Endothelial cell (in vitro differentiated cells): ENCODE measurements around the gene PAH. TPM values are rescaled to one million over a fixed set of nuclear protein-coding genes. Genes with fewer than 3 reads are reported as not detected.

ENCODE experiments used
- DNase-seq: peaks from one replicate; pipeline ENCODE4 v3.0.0; 2021; ENCODE audit warnings: low spot score
- H3K27ac Mint-ChIP-seq: one replicate; pipeline ENCODE4 v1.8.0; 2021; ENCODE audit warnings: mixed read lengths, inconsistent platforms; ENCODE audit not compliant: unreplicated experiment
- H3K27me3 Mint-ChIP-seq: one replicate; pipeline ENCODE4 v1.8.0; 2021; ENCODE audit warnings: mild to moderate bottlenecking, moderate library complexity, mixed read lengths, inconsistent platforms; ENCODE audit not compliant: unreplicated experiment
- H3K36me3 Mint-ChIP-seq: one replicate; pipeline ENCODE4 v1.8.0; 2021; ENCODE audit warnings: mild to moderate bottlenecking, low read depth, mixed read lengths, inconsistent platforms; ENCODE audit not compliant: unreplicated experiment
- H3K4me1 Mint-ChIP-seq: one replicate; pipeline ENCODE4 v1.8.0; 2021; ENCODE audit warnings: mild to moderate bottlenecking, mixed read lengths, inconsistent platforms; ENCODE audit not compliant: unreplicated experiment
- H3K4me3 Mint-ChIP-seq: one replicate; pipeline ENCODE4 v1.8.0; 2021; ENCODE audit warnings: mild to moderate bottlenecking, mixed read lengths, inconsistent platforms; ENCODE audit not compliant: unreplicated experiment
- H3K9me3 Mint-ChIP-seq: one replicate; pipeline ENCODE4 v1.8.0; 2021; ENCODE audit warnings: mixed read lengths, inconsistent platforms; ENCODE audit not compliant: unreplicated experiment
- CTCF ChIP-seq: fragments of 200-600 bp; sonication (generic); IDR thresholded peaks from one replicate; pipeline ENCODE4 v1.5.0; 2021; ENCODE audit warnings: antibody characterized with exemption; ENCODE audit not compliant: unreplicated experiment
- total RNA-seq: library from RNA; stranded (reverse); fragmentation: NEBNext Ultra II Directional; extraction: Animal tissue kit (Norgen Biotek cat#: 25700); gene quantifications from one replicate; pipeline ENCODE4 v1.2.1, GENCODE V29; 2021; ENCODE audit not compliant: unreplicated experiment

PAH gene
- total RNA-seq, 1 donor from 2014 or later, result not detected

DNA sequence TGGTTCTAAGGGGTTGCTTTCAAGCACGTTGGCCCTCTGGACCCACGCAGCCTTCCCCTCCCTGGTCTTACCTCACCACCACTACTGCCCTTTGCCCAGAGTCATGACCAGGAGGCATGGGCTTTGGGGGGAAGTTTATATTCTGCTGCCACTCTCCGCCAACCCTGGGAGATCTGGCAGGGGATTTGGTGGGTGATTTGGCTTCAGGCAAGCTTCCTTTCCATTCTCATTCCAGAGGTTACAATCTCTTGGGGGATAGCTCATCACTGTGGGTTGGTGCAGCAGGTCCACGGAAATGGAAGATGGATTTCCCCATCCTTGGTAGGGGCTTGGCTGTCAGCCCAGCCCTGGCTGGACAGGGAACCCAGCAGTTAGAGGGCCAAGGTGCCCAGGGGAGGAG, 6.3 kb downstream of the PAH start:
- DNase-seq, result no peak
- no peaks in the 10 kb centered on the region for H3K4me1 Mint-ChIP-seq
- TF ChIP-seq CTCF, result no peak
- H3K27me3 Mint-ChIP-seq, result no peaks in the 10 kb centered on the region
- H3K9me3 Mint-ChIP-seq, result no peaks in the 10 kb centered on the region
- no peaks in the 10 kb centered on the region for H3K36me3 Mint-ChIP-seq
- H3K4me3 Mint-ChIP-seq, result no peak overlapping the region
- no peak overlapping the region for H3K27ac Mint-ChIP-seq

DNA sequence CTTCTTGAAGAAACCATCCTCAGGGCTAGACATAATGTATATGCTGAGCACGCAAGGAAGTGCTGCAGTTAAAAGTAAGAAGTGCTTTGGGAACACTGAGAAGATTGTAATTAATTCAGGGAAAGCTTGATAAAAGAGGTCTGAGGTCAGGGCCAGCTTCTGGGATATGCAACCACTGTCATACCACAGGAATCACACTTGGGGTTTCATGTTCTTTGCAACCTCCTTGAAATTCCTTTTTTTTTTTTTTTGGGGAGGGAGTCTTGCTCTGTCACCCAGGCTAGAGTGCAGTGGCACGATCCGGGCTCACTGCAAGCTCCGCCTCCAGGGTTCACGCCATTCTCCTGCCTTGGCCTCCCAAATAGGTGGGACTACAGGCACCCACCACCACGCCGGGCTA, 6.9 kb downstream of the PAH start:
- Mint-ChIP-seq H3K9me3 (no peaks in the 10 kb centered on the region), H3K4me3 (no peak overlapping the region), H3K27ac (no peak overlapping the region), H3K27me3 (no peaks in the 10 kb centered on the region), H3K4me1 (no peaks in the 10 kb centered on the region), H3K36me3 (no peaks in the 10 kb centered on the region)
- no peak for TF ChIP-seq CTCF
- no peak for DNase-seq

- no peaks in the 10 kb centered on the region for H3K36me3 Mint-ChIP-seq
- DNase-seq, result no peak
- no peaks in the 10 kb centered on the region for H3K9me3 Mint-ChIP-seq
- H3K27me3 Mint-ChIP-seq, result no peaks in the 10 kb centered on the region
- H3K27ac Mint-ChIP-seq, result no peak overlapping the region
- TF ChIP-seq CTCF, result no peak
- no peaks in the 10 kb centered on the region for H3K4me1 Mint-ChIP-seq
- no peak overlapping the region for H3K4me3 Mint-ChIP-seq
Measured at GRCh38 chr12:102907918-102908317, 9.1 kb downstream of the PAH start.

DNA sequence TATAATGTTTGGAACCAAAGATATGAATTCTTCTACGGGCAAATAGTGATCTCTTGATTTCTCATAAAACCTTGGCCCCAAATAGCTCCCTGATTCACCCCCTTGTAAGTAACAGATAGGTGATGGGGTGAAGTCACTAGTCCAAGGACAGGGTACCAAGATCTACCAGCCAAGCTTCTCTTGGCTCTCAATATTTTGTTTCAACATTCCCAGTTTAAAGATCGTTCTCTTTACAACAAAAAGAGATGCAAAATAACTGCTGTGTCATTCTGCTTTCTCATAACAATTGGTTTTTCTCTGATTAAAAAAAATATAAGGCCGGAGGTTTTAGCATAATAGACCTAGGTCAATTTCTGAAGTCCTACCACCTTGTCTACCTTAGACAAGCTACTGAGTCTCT, 11.8 kb downstream of the PAH start:
- H3K27me3 Mint-ChIP-seq, result no peaks in the 10 kb centered on the region
- H3K4me1 Mint-ChIP-seq, result no peaks in the 10 kb centered on the region
- no peaks in the 10 kb centered on the region for H3K9me3 Mint-ChIP-seq
- no peaks in the 10 kb centered on the region for H3K36me3 Mint-ChIP-seq
- H3K27ac Mint-ChIP-seq, result no peak overlapping the region
- TF ChIP-seq CTCF, result no peak
- DNase-seq, result no peak
- no peak overlapping the region for H3K4me3 Mint-ChIP-seq

DNA sequence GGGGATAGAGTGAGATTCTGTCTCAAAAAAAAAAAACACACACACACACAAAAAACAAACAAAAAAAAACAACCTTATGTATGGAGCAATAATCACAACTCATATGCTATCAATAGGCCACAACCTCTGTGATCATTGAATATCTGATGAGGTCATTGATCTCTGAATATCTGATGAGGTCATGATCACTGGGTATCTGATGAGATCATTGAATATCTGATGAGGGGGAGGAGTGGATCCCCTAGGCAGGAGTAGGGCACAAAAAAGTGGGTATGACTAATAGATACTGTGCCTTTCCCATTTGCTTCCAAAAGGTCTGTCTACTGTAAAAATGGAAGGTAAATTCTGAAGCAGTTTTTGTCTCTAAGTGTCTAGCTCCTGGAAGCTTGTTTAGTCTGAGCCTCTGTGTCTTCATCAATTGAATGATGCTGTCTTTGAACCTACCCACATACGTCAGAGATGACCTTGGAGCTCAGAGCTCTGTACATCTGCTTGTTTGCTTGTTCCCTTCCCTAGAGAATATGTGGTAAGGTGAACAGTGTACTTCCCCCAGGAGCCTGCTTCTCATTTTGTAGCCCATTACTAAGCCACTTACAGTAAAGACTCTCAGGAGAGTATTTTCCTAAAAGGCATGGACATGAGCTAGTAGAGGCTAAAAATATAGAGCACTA, 13.6 kb downstream of the PAH start:
- H3K27me3 Mint-ChIP-seq, result no peaks in the 10 kb centered on the region
- no peak overlapping the region for H3K4me3 Mint-ChIP-seq
- DNase-seq, result no peak
- no peaks in the 10 kb centered on the region for H3K9me3 Mint-ChIP-seq
- TF ChIP-seq CTCF, result no peak
- H3K4me1 Mint-ChIP-seq, result no peaks in the 10 kb centered on the region
- H3K27ac Mint-ChIP-seq, result no peak overlapping the region
- H3K36me3 Mint-ChIP-seq, result no peaks in the 10 kb centered on the region
